ENCODE data around the gene DNAJC25.

DNA sequence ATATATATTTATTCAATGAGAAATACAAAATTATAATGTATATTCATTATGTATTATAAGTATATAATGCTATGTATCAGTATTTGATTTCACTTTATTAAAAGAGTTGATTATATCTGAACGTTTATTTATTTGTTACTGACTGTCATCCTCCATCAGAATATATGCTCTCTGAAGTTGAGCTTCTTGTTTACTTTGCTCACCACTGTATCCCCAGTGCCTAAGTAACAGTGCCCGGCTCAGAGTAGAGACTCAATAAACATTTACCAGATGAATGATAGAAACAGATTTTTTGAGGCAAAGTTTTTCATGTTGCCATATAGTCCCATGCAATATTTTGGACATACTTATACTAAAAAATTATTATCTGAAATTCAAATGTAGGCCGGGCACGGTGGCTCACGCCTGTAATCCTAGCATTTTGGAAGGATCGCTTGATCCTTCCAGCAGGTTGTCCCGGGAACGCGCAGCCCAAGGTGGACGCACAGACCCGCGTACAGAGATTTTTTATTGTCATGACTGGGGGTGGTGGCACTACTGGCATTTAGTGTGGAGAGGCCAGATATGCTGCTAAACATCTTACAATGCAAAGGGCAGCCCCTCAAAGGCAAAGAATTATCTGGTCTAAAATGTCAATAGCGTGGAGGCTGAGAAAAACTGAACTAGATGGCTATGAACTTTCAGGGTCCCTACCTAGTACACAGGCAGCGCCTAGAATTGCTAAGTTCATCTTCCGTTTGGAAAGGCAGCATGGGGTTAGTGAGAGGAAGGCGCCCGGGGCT is 761 bp upstream of the DNAJC25 start:
- TF ChIP-seq, protein P1, sequence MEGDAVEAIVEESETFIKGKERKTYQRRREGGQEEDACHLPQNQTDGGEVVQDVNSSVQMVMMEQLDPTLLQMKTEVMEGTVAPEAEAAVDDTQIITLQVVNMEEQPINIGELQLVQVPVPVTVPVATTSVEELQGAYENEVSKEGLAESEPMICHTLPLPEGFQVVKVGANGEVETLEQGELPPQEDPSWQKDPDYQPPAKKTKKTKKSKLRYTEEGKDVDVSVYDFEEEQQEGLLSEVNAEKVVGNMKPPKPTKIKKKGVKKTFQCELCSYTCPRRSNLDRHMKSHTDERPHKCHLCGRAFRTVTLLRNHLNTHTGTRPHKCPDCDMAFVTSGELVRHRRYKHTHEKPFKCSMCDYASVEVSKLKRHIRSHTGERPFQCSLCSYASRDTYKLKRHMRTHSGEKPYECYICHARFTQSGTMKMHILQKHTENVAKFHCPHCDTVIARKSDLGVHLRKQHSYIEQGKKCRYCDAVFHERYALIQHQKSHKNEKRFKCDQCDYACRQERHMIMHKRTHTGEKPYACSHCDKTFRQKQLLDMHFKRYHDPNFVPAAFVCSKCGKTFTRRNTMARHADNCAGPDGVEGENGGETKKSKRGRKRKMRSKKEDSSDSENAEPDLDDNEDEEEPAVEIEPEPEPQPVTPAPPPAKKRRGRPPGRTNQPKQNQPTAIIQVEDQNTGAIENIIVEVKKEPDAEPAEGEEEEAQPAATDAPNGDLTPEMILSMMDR (IDR thresholded peaks at IDR 0.05): no peak
- no peak for TF ChIP-seq POLR2A (IDR thresholded peaks at IDR 0.05)
